ENCODE data around the gene SLC2A13.

DNA sequence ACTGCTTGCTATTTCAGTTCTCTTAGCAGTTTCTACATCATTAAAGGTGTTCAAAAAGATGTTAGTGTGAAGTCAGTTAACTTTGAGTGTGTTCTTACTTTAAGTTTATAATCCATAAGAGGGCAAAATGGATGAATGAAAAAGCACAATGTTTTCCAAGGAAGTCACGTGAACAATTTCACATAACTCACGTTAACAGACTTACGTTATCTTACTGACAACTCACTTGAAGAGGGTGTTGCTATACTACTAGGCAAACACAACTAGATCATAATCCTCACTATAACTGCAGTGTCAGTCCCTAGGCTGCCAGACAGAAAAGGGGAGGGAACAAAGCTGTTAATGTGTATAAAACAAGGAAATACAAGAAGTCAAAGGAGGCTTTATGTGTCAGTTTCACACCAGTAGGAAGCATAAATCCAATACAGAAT, 6.4 kb downstream of the SLC2A13 start:
- TF ChIP-seq, protein P1, sequence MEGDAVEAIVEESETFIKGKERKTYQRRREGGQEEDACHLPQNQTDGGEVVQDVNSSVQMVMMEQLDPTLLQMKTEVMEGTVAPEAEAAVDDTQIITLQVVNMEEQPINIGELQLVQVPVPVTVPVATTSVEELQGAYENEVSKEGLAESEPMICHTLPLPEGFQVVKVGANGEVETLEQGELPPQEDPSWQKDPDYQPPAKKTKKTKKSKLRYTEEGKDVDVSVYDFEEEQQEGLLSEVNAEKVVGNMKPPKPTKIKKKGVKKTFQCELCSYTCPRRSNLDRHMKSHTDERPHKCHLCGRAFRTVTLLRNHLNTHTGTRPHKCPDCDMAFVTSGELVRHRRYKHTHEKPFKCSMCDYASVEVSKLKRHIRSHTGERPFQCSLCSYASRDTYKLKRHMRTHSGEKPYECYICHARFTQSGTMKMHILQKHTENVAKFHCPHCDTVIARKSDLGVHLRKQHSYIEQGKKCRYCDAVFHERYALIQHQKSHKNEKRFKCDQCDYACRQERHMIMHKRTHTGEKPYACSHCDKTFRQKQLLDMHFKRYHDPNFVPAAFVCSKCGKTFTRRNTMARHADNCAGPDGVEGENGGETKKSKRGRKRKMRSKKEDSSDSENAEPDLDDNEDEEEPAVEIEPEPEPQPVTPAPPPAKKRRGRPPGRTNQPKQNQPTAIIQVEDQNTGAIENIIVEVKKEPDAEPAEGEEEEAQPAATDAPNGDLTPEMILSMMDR (IDR thresholded peaks at IDR 0.05 in 4 of 5, conservative IDR thresholded peaks at IDR 0.05 in 1 of 5), result no peak
- TF ChIP-seq POLR2A (IDR thresholded peaks at IDR 0.05), result no peak
